Breast epithelium (tissue), 3 donors: ENCODE data around the gene MYOG.

Experiments used
- CTCF ChIP-seq, 3 donors: fragments of 450-650 bp; IDR thresholded peaks; one replicate each; pipeline ENCODE4 v1.5.1; 2016 to 2017; ENCODE audit warnings: antibody characterized with exemption in 3 of 3, mild to moderate bottlenecking in 3 of 3, moderate library complexity in 3 of 3
- POLR2A ChIP-seq: fragments of 450-650 bp; IDR thresholded peaks from one replicate; pipeline ENCODE4 v1.6.1; 2016; ENCODE audit warnings: antibody characterized with exemption, mild to moderate bottlenecking, moderate library complexity
- POLR2AphosphoS5 ChIP-seq, 3 donors: sonication (generic); formaldehyde crosslinking; IDR thresholded peaks; one replicate each; pipeline ENCODE4 v1.6.1; 2017; ENCODE audit warnings: antibody characterized with exemption in 3 of 3

GRCh38 chr1:203076031-203076511 lies 9.7 kb downstream of the MYOG start:
- TF ChIP-seq CTCF (IDR thresholded peaks at IDR 0.05) (no peak), POLR2A (no peak), POLR2AphosphoS5 (IDR thresholded peaks at IDR 0.05) (no peak)
